Endothelial cell of umbilical vein (primary cell): ENCODE measurements around the gene CLSTN1. TPM values are rescaled to one million over a fixed set of nuclear protein-coding genes. Genes with fewer than 3 reads are reported as not detected.

Experiments used
- BruUV-seq: library from RNA; stranded (reverse); fragments of 400-500 nt; replicated peaks from 2 replicates; lab custom pipeline; 2021; lab: Mats Ljungman, UMichigan
- CTCF ChIA-PET: fragments of 300-600, 350-600 bp; sonication (Branson Sonifier 250); formaldehyde crosslinking; loops from one replicate; lab custom pipeline; 2021; ENCODE audit warnings: antibody characterized with exemption, inconsistent platforms; lab: Charles Lee
- POLR2A ChIA-PET: fragments of 300-600, 350-600 bp; sonication (Branson Sonifier 250); formaldehyde crosslinking; loops from one replicate; lab custom pipeline; 2021; ENCODE audit warnings: antibody characterized with exemption, inconsistent platforms; lab: Charles Lee
- DNase-seq: peaks from one replicate; pipeline ENCODE4 v3.0.0-alpha.2; 2011; ENCODE audit warnings: low read depth, low spot score
- FAIRE-seq: peaks from 2 replicates; lab custom pipeline; 2011; peaks lifted over from hg19 to GRCh38; lab: Jason Lieb, UNC
- H2AFZ ChIP-seq: 2 replicates; pipeline ENCODE4 v1.6.0; 2012; ENCODE audit warnings: low read depth, low read length, control low read depth, inconsistent platforms
- H3K27ac ChIP-seq: 2 replicates; pipeline ENCODE4 v1.5.1; 2011; ENCODE audit warnings: low read depth, mild to moderate bottlenecking, control low read depth, low read length, moderate library complexity; ENCODE audit not compliant: insufficient read depth
- H3K27me3 ChIP-seq, 2 experiments: 2 replicates each; pipeline versions ENCODE4 v1.6.0 to v1.6.1; 2011; ENCODE audit warnings: low read length in 2 of 2, mixed read lengths in 1 of 2; ENCODE audit not compliant: control insufficient read depth in 2 of 2, insufficient read depth in 2 of 2
- H3K36me3 ChIP-seq, 2 experiments: 2 replicates in 1 of 2; 3 replicates in 1 of 2; pipeline ENCODE4 v1.5.1; 2011; ENCODE audit warnings: low read length in 2 of 2, mild to moderate bottlenecking in 1 of 2, moderate library complexity in 1 of 2; ENCODE audit not compliant: control insufficient read depth in 2 of 2, insufficient read depth in 2 of 2; ENCODE audit errors: extremely low read depth in 1 of 2
- H3K4me1 ChIP-seq: 3 replicates; pipeline ENCODE4 v1.5.1; 2011; ENCODE audit warnings: mild to moderate bottlenecking, low read length; ENCODE audit not compliant: control insufficient read depth, insufficient read depth; ENCODE audit errors: extremely low read depth
- H3K4me2 ChIP-seq: 2 replicates; pipeline ENCODE4 v1.6.1; 2011; ENCODE audit warnings: low read length, control low read depth, mixed read lengths; ENCODE audit not compliant: insufficient read depth
- H3K4me3 ChIP-seq, 3 experiments: fragments of 200-600 bp in 1 of 3; sonication (generic), shearing (Covaris generic) in 1 of 3; replicated peaks in 1 of 3; 2 replicates each; pipeline ENCODE4 v1.5.1; 2011 to 2016; ENCODE audit warnings: control low read depth in 3 of 3, low read length in 3 of 3, mild to moderate bottlenecking in 2 of 3, inconsistent platforms in 1 of 3, low read depth in 1 of 3, moderate library complexity in 1 of 3; ENCODE audit not compliant: insufficient read depth in 1 of 3
- H3K79me2 ChIP-seq: 2 replicates; pipeline ENCODE4 v1.6.0; 2012; ENCODE audit warnings: low read length, inconsistent platforms; ENCODE audit not compliant: control insufficient read depth, insufficient read depth
- H3K9ac ChIP-seq: replicated peaks from 2 replicates; pipeline ENCODE3; 2011; ENCODE audit warnings: low read length, control low read depth; ENCODE audit not compliant: insufficient read depth; ENCODE audit errors: extremely low read depth
- H3K9me1 ChIP-seq: replicated peaks from 3 replicates; pipeline ENCODE4 v1.6.0; 2011; ENCODE audit warnings: mild to moderate bottlenecking, low read length; ENCODE audit not compliant: control insufficient read depth, insufficient read depth; ENCODE audit errors: extremely low read depth
- H3K9me3 ChIP-seq: replicated peaks from 2 replicates; pipeline ENCODE4 v1.5.1; 2012; ENCODE audit warnings: low read length, inconsistent platforms; ENCODE audit not compliant: control insufficient read depth, insufficient read depth
- H4K20me1 ChIP-seq: replicated peaks from 2 replicates; pipeline ENCODE3; 2011; ENCODE audit warnings: mild to moderate bottlenecking, low read length; ENCODE audit not compliant: control insufficient read depth, insufficient read depth; ENCODE audit errors: extremely low read depth
- EZH2 ChIP-seq: IDR thresholded peaks from 2 replicates; pipeline ENCODE4 v1.6.1; 2012; ENCODE audit warnings: borderline replicate concordance, low read depth, mild to moderate bottlenecking, moderate library complexity, low read length, inconsistent platforms; ENCODE audit not compliant: severe bottlenecking
- FOS ChIP-seq: IDR thresholded peaks from 2 replicates; pipeline ENCODE4 v1.6.1; 2011; ENCODE audit warnings: mild to moderate bottlenecking, low read length, moderate library complexity, borderline replicate concordance; ENCODE audit not compliant: insufficient read depth
- GATA2 ChIP-seq: IDR thresholded peaks from 2 replicates; pipeline ENCODE4 v1.7.0; 2011; ENCODE audit warnings: low read depth, mild to moderate bottlenecking, moderate library complexity, mixed read lengths, low read length; ENCODE audit not compliant: insufficient read length, insufficient read depth
- JUN ChIP-seq: IDR thresholded peaks from 2 replicates; pipeline ENCODE4 v1.6.1; 2011; ENCODE audit warnings: borderline replicate concordance, low read depth; ENCODE audit not compliant: insufficient read length, insufficient read depth
- MAX ChIP-seq: IDR thresholded peaks from 2 replicates; pipeline ENCODE4 v1.6.1; 2011; ENCODE audit not compliant: insufficient read depth, insufficient read length
- MYC ChIP-seq: IDR thresholded peaks from one replicate; pipeline ENCODE4 v1.6.1; 2011; ENCODE audit warnings: mild to moderate bottlenecking, low read depth, low read length
- POLR2A ChIP-seq: IDR thresholded peaks from 2 replicates; pipeline ENCODE4 v1.6.1; 2012; ENCODE audit warnings: low read depth, mild to moderate bottlenecking, control low read depth, low read length
- POLR2AphosphoS5 ChIP-seq: IDR thresholded peaks from 2 replicates; pipeline ENCODE4 v1.6.1; 2012; ENCODE audit warnings: low read depth, mild to moderate bottlenecking, control low read depth, low read length, moderate library complexity; ENCODE audit not compliant: insufficient read depth
- dilution Hi-C: fragments of 300-500 bp; cut with MboI; formaldehyde crosslinking; loops from one replicate; pipeline ENCODE4 v1.15.0; 2019; ENCODE audit warnings: low sequenced_read_pairs; ENCODE audit not compliant: extremely low pct_ligation_motif_present
- intact Hi-C: fragments of 100-400 bp; cut with micrococcal nuclease; formaldehyde crosslinking; loops from one replicate; pipeline ENCODE4 v1.10.0; 2022
- polyA plus RNA-seq, 4 experiments: library from polyadenylated mRNA; depleted of rRNA in 3 of 4; stranded (reverse) in 3 of 4; unstranded in 1 of 4; fragments of >200 nt; gene quantifications; 2 replicates each; pipeline versions ENCODE4 v1.2.1 to v1.2.3, GENCODE V29; 2011 to 2012; ENCODE audit warnings: missing spikeins in 1 of 4
- total RNA-seq: library from RNA; stranded (reverse); gene quantifications from 2 replicates; pipeline ENCODE4 v1.2.3, GENCODE V29; 2021
- TF ChIP-seq, protein P1 (sequence below), 2 donors: IDR thresholded peaks; 1 replicate in 1 of 2; 2 replicates in 1 of 2; pipeline ENCODE4 v1.5.1; 2011; ENCODE audit warnings: low read length in 2 of 2, mild to moderate bottlenecking in 2 of 2, moderate library complexity in 2 of 2, control low read depth in 1 of 2, inconsistent platforms in 1 of 2, low read depth in 1 of 2; ENCODE audit not compliant: insufficient read depth in 1 of 2; ENCODE audit errors: extremely low read depth in 1 of 2

CLSTN1 gene
- total and polyA plus RNA-seq, 2 donors (not counting 3 experiments of a cell fraction or from before 2014, with no cell fraction given) = 49.1 to 130 TPM

GRCh38 chr1:9797049-9797448, 26.7 kb downstream of the CLSTN1 start:
- FAIRE-seq (no peak), DNase-seq (no peak)
- CTCF ChIA-PET = interaction anchor here (1.8 kb wide), 1 partner anchor 12 kb away, joined by 4 read pairs; no protein-coding TSS in a partner anchor
- no peak overlapping the region for H3K4me3 ChIP-seq
- no peak overlapping the region for H3K27ac ChIP-seq
- intact Hi-C loops = no loop called here
- TF ChIP-seq FOS (no peak), JUN (no peak), GATA2 (no peak), POLR2AphosphoS5 (no peak), POLR2A (no peak), MAX (no peak), EZH2 (no peak), MYC (no peak)
- TF ChIP-seq, protein P1, sequence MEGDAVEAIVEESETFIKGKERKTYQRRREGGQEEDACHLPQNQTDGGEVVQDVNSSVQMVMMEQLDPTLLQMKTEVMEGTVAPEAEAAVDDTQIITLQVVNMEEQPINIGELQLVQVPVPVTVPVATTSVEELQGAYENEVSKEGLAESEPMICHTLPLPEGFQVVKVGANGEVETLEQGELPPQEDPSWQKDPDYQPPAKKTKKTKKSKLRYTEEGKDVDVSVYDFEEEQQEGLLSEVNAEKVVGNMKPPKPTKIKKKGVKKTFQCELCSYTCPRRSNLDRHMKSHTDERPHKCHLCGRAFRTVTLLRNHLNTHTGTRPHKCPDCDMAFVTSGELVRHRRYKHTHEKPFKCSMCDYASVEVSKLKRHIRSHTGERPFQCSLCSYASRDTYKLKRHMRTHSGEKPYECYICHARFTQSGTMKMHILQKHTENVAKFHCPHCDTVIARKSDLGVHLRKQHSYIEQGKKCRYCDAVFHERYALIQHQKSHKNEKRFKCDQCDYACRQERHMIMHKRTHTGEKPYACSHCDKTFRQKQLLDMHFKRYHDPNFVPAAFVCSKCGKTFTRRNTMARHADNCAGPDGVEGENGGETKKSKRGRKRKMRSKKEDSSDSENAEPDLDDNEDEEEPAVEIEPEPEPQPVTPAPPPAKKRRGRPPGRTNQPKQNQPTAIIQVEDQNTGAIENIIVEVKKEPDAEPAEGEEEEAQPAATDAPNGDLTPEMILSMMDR (IDR thresholded peaks at IDR 0.05; ENCODE audit: extremely low read depth in 1 of 2, insufficient read depth in 1 of 2, low read depth in 1 of 2, low read length in 2 of 2) = no peak
- no peak overlapping the region for H3K9ac ChIP-seq
- no peak overlapping the region for H3K4me2 ChIP-seq
- H3K9me1 ChIP-seq = no peaks in the 10 kb centered on the region
- dilution Hi-C loops = no loop called here
- no peak overlapping the region for H2AFZ ChIP-seq
- no peaks in the 10 kb centered on the region for H3K4me1 ChIP-seq
- H3K79me2 ChIP-seq = peaks cover 53% of the 10 kb centered on the region
- no peaks in the 10 kb centered on the region for H3K9me3 ChIP-seq
- no TSS peak for BruUV-seq
- no peaks in the 10 kb centered on the region for H3K27me3 ChIP-seq
- peaks cover 4% of the 10 kb centered on the region for H4K20me1 ChIP-seq
- no peaks in the 10 kb centered on the region for H3K36me3 ChIP-seq
- POLR2A ChIA-PET = no interaction called here
